Activated effector memory CD4-positive, alpha-beta T cell treated with anti-CD3 and anti-CD28 coated beads, Interleukin-2, amount 50 U/mL, for 16 hours (primary cell): ENCODE results near the gene CRISPLD2.

Experiments
- DNase-seq: peaks from one replicate; pipeline ENCODE4 v3.0.0-alpha.2; 2020

Gene CRISPLD2

GRCh38 chr16:84918006-84918909, 98.5 kb downstream of the CRISPLD2 start:
- DNase-seq, result no peak

- DNase-seq, result no peak
Observed at GRCh38 chr16:84919269-84919668, 99.5 kb downstream of the CRISPLD2 start.

- DNase-seq, result no peak
Observed at GRCh38 chr16:84919708-84920107, 99.9 kb downstream of the CRISPLD2 start.

DNA sequence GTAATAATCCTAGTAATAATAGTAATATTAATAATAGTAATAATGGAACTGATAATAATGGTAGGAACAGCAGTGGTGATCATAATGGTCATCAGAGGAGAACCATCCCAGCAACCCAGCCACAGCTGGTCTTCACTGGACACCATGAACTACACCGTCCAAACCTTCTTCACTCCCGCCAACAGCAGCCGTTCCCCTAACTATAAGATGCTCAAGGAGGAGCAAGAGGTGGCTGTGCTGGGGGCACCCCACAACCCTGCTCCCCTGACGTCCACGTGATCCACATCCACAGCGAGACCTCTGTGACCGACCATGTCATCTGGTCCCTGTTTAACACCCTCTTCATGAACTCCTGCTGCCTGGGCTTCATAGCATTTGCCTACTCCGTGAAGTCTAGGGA, 100.5 kb downstream of the CRISPLD2 start:
- no peak for DNase-seq

DNA sequence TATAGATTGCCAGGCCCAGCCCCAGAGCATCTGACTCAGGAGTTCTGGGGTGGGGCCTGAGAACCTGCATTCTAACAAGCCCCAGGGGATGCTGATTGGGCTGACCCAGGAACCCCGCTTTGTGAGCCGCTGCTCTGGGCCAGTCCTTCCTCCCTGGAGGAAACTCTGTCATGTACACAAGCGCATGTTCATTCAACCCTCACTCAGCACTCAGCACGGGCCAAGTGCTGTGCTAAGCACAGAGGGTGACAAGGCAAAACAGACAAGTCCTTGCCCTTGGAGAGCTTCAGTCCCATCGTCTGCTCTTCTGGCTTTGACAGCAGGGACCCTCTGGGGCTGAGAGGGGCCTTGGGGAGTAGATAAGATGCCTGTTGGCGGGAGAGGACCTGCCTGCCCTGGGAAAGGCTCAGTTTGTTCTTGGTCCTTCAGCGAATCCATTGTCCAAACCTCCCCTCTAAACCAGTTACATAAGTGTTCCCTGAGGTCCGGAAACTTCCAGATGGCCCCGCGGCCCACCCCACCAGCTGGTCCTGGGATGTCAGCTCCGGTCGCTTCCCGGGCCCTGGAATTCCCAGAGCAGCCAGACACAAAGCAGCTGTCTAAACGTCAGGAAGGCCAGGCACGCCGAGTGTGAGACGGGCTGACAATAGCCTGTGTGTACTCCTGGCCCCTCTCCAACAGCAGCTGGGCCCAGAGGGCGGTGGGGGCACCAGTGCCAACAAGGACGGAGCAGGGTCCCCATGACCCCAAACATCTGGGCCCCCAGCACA, 102.8 kb downstream of the CRISPLD2 start:
- no peak for DNase-seq

- DNase-seq, result no peak
Observed at GRCh38 chr16:84924331-84925091, 104.7 kb downstream of the CRISPLD2 start.

DNA sequence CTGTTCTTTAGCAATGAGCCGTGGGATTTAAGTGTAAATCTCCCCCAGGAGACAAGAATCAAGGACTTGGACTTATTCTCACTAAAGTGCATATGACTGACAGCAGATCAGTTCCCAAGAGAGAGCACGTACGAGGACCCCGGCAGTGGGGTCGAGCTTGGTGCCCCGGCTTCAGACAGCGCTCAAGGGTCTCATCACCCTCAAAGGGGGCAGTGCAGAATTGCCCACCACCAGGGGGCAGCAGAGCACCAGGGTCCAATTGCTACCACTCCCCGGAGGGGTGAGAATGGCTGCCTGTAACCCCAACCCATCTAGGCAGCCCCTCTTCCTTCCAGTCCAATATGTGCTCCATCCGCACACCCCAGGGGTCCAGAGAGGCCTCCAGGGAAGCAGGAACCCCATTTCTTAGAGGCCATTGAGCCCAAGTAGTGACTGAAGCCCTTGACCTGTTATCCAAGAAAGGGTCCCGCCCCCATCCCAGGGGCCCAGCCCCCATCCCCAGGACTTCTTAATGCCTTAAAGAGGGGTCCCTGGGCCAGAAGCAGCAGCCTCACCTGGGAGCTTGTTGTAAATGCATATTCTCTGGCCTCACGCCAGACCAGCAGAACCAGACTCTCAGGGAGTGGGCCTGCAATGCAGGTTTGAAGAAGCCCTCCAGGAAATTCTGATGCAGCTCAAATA, 105.4 kb downstream of the CRISPLD2 start:
- DNase-seq, result peak; percentile 90

- no peak for DNase-seq
Observed at GRCh38 chr16:84925773-84926372, 106.1 kb downstream of the CRISPLD2 start.

GRCh38 chr16:84926462-84926861, 106.7 kb downstream of the CRISPLD2 start:
- no peak for DNase-seq

DNA sequence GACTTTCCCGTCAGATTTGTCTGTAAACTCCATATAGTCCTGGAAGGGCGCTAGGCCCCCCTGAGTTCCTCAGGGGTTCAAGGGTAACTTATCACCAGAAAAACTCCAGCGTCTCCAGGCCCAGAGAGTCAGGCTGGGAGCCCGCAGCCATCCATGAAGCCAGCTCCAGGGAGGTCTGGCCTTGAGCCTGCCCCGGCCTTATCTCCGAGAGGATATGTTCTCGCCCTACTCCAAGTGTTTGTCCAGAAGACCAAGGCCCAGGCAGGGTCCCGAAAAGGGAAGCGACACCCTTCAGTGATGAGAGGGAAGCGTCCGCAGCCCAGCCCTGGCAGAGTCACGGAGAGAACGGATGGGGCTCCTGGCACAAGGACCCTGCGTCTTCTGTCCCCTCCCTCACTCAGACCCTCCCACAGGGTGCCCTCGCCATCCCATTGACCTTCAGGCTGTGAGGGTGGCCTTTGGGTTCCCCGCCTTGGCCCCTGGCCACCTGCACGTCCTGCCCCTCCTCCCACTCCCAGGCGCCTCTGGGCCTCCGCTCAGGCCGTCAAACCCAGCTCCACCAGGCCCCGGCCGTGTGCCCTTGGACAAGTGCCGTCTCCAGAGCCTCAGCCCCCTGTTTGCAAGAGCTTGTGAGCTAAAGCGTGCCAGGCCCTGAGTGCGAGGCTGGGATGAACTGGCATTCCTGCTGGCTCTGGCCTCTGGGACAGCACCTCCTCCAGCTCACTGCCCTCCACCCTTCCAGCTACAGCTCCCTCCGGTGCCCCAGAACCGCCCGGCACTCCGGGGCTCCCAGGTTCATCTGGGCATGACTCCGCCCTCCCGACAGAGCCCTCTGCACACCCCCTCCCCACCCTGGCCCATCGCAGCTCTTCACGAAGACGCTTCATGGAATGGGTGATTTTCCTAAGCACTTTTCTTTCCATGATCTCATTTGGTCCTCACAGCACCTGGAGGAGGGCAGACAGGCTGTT, 108.1 kb downstream of the CRISPLD2 start:
- no peak for DNase-seq

DNA sequence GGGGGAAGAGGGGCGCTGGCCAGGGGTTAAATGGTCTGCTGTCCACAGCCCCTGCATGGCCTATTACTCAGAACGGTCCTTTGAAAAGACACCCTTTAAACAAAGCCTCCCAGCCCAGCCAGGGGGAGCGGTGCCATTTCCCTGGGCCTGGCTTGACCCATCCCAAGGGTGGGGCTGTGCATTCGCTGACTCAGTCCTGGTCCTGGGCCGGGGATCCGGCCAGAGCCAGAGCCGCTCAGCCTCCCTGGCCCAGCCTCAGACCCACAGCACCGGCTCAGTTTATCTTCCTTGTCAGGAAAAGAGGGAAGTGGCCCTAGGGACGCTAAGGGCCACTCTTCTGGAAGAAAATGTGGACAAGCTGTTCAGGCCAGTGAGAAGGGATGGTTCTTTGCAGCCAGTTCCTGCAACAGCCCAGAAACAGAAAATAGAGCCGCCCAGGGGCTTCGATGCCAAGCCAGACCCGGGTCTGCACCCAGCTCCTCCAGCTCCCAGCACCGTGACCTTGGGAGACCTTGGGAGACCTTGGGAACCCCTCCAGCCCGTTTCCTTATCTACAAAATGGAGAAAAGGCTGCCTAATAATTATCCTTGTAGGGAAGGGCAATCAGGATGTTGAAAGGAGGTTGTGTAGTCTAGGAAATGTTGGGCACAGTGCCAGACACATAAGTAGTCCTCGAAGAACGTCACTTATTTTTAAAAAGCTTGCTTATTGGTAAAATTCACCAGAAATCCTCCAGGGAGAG, 109.1 kb downstream of the CRISPLD2 start:
- no peak for DNase-seq

GRCh38 chr16:84929421-84930297, 109.9 kb downstream of the CRISPLD2 start:
- DNase-seq, result no peak

DNA sequence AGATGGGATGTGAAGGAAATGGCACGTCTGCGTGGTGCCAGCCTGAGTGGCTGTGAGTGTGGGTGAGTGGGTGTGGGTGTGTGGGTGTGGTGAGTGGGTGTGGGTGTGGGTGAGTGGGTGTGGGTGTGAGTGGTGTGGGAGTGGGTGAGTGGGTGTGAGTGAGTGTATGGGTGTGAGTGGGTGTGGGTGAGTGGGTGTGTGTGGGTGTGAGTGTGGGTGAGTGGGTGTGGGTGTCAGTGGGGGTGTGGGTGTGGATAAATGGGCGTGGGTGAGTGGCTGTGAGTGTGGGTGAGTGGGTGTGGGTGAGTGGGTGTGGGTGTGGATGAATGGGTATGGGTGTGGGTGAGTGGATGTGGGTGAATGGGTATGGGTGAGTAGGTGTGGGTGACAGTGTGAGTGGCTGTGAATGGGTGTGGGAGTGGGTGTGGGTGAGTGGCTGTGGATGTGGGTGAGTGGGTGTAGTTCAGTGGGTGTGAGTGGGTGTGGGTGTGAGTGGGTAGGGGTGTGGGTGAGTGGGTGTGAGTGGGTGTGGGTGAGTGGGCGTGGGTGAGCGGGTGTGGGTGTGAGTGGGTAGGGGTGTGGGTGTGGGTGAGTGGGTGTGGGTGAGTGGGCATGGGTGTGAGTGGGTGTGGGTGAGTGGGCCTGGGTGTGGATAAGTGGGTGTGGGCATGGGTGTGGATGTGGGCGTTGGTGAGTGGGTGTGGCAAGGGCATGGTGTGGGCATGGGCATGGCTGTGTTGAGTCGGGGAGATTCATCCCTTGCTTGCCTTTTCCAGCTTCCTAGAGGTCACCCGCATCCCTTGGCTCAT, 110.7 kb downstream of the CRISPLD2 start:
- no peak for DNase-seq

- no peak for DNase-seq
Observed at GRCh38 chr16:84931107-84931494, 111.3 kb downstream of the CRISPLD2 start.

DNA sequence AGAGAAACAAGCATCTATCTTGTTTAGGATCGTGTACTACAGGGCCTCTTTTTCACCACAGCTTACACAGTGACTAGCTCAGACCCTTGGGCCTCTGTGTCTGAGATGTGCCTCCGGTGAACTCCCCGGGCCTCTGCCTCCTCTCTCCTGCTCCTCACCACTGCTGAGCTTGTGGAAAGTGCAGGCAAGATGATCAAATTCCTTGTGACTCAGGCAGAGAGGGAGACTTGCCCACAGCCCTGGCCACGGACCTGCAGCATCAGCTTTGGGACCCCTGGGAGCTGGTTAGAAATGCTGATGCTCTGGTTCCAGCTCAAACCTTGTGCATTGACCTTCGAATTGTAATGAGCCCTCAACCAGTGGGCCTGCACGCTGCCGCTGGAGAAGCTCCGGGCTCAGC, 111.7 kb downstream of the CRISPLD2 start:
- no peak for DNase-seq

GRCh38 chr16:84932681-84933080, 112.9 kb downstream of the CRISPLD2 start:
- DNase-seq, result no peak

DNA sequence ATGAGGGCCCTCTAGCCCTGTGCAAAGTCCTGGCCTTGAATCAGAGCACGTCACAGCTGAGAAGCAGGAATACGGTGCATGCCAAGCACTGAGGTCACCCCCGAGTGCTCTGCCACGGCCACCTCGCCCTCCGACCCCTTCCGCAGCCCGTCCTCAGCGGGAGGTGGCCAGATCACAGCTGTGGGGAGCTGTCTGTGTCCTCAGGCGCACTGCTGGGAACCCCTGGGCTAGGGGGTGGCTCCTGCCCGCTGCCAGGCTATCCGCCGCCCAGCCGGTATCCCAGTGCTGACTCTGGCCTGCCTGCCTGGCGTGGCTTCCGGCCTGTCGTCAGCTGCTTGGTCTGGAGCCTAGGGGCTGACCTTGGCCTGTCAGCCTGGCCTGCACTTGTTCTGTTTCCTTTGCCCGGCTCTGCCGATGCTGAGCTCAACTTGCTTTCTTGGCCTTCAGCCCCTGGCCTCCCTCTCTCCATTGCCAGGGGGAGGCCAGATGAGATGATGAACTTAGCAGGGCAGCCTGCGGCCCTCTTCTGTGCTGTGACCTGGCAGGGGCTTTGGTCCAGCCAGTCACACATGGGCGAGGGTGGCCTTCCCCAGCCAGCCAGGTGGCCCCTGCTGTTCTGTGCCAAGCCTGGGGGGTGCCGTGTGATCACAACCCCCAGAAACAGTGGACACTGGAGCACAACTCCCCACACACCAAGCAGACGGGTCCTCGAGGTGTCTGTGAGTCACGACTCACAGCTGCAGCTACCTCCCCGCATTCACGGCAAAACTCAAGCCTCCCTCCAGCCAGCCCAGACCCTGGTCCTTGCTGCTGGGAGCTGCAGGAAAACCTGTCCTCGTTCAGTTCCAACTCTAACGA, 114.2 kb downstream of the CRISPLD2 start:
- no peak for DNase-seq
